ENCODE data around the gene BEAN1. TPM values are rescaled to one million over a fixed set of nuclear protein-coding genes. Genes with fewer than 3 reads are reported as not detected.

BEAN1 gene
- total RNA-seq, 1 donor, result 0.36 TPM

DNA sequence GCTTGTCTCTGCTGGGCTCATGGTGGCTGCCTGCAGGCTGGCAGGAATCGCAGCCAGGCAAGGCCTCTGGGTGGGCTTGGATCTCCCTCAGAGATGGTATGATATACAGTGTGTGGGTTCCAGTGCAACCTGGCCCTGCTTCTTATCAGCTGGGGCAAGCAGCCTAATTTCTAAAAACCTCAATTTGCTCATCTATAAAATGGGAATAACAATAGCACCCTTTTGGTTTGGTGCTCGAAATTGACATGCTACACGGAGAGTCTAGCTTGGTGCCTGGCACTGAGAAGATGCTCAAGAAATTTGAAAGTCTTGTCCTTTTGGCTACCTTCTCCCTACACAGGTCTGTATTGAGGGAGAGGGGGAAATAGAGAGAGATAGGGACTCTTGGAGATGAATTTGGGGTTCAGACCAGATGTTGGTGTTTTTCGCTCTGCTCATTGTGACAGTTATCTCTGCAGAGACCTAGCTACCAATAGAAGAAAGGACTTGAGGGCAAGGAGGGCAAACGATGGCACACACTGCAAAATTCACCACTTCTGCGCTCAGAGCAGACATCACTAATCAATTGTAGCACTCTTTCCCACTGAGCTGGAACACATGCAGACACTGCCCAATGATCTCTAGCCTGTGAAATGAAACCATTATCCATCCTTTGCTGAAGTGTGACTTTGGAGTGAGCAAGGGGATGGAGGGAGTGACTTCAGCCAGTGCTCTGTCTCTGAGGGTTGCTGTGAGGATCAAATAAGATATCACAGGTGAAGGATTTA lies 15.6 kb downstream of the BEAN1 start:
- no peak for TF ChIP-seq CTCF (IDR thresholded peaks at IDR 0.05; ENCODE audit: extremely low read depth, low read depth, low read length)
- DNase-seq (ENCODE audit: insufficient read length, low spot score, missing footprints), result no peak
- Histone ChIP-seq H3K9me3 (ENCODE audit: low read depth, low read length) (no peaks in the 10 kb centered on the region), H3K27me3 (ENCODE audit: insufficient read depth, low read length) (peaks cover 5% of the 10 kb centered on the region), H4K20me1 (ENCODE audit: insufficient read depth, low read length) (no peaks in the 10 kb centered on the region), H3K4me1 (ENCODE audit: insufficient read depth, low read length) (peaks cover 14% of the 10 kb centered on the region), H2AFZ (ENCODE audit: low read length) (no peak overlapping the region), H3K4me2 (ENCODE audit: insufficient read depth, low read length) (no peak overlapping the region), H3K27ac (ENCODE audit: low read depth, low read length) (no peak overlapping the region), H3K36me3 (ENCODE audit: insufficient read depth, low read length) (no peaks in the 10 kb centered on the region), H3K4me3 (ENCODE audit: insufficient read depth, low read length) (no peak overlapping the region), H3K79me2 (ENCODE audit: insufficient read depth, low read length) (no peaks in the 10 kb centered on the region)

DNA sequence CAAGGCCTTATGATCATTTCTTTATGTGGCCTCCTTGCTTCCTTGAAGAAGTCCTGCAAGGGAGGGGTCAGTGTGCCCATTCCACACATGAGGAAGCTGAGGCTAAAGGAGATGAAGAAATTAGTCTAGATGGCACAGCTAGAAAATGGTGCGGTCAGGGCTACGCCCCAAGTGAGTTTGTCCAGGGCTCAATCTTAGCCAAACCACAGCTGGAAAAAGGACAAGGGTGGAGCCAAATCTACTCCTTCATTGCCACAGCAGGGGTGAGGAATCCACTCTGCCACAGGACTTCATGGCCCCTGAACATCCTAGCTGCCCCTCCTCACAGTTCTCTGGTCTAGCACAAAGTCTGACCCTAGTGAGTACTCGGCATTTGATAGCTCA lies 16.2 kb downstream of the BEAN1 start:
- Histone ChIP-seq H4K20me1 (ENCODE audit: insufficient read depth, low read length) (no peaks in the 10 kb centered on the region), H3K9me3 (ENCODE audit: low read depth, low read length) (no peaks in the 10 kb centered on the region), H3K27ac (ENCODE audit: low read depth, low read length) (no peak overlapping the region), H3K4me1 (ENCODE audit: insufficient read depth, low read length) (peaks cover 14% of the 10 kb centered on the region), H3K36me3 (ENCODE audit: insufficient read depth, low read length) (no peaks in the 10 kb centered on the region), H2AFZ (ENCODE audit: low read length) (no peak overlapping the region), H3K4me3 (ENCODE audit: insufficient read depth, low read length) (no peak overlapping the region), H3K4me2 (ENCODE audit: insufficient read depth, low read length) (no peak overlapping the region), H3K27me3 (ENCODE audit: insufficient read depth, low read length) (peaks cover 9% of the 10 kb centered on the region), H3K79me2 (ENCODE audit: insufficient read depth, low read length) (no peaks in the 10 kb centered on the region)
- no peak for DNase-seq (ENCODE audit: insufficient read length, low spot score, missing footprints)
- TF ChIP-seq CTCF (IDR thresholded peaks at IDR 0.05; ENCODE audit: extremely low read depth, low read depth, low read length), result no peak

DNA sequence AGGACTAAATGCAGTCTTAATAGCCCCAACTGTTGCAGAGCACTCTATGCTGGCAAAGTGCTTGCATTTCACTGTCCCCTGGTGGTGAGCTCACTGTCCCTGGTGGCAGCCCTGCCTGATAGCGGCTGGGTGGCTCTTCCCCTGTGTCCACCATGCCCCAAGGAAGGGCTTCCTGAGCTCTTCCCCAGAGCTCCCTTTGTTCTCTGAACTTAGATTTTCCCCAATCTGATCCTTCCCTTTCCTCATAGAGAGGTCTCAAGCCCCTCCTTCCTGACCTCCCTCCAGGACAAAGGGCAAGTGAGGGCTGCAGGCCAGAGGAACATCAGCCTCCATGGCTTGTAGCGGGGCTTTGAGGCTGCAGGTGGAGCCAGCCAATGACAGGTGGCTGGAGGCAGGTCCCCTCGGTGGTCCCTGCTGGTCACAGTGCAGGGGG lies 17.0 kb downstream of the BEAN1 start:
- Histone ChIP-seq H2AFZ (ENCODE audit: low read length) (no peak overlapping the region), H3K4me3 (ENCODE audit: insufficient read depth, low read length) (no peak overlapping the region), H3K4me1 (ENCODE audit: insufficient read depth, low read length) (peaks cover 14% of the 10 kb centered on the region), H3K4me2 (ENCODE audit: insufficient read depth, low read length) (no peak overlapping the region), H3K27me3 (ENCODE audit: insufficient read depth, low read length) (peaks cover 9% of the 10 kb centered on the region), H3K9me3 (ENCODE audit: low read depth, low read length) (no peaks in the 10 kb centered on the region), H3K36me3 (ENCODE audit: insufficient read depth, low read length) (no peaks in the 10 kb centered on the region), H3K27ac (ENCODE audit: low read depth, low read length) (no peak overlapping the region), H3K79me2 (ENCODE audit: insufficient read depth, low read length) (no peaks in the 10 kb centered on the region), H4K20me1 (ENCODE audit: insufficient read depth, low read length) (no peaks in the 10 kb centered on the region)
- DNase-seq (ENCODE audit: insufficient read length, low spot score, missing footprints), result no peak
- no peak for TF ChIP-seq CTCF (IDR thresholded peaks at IDR 0.05; ENCODE audit: extremely low read depth, low read depth, low read length)

DNA sequence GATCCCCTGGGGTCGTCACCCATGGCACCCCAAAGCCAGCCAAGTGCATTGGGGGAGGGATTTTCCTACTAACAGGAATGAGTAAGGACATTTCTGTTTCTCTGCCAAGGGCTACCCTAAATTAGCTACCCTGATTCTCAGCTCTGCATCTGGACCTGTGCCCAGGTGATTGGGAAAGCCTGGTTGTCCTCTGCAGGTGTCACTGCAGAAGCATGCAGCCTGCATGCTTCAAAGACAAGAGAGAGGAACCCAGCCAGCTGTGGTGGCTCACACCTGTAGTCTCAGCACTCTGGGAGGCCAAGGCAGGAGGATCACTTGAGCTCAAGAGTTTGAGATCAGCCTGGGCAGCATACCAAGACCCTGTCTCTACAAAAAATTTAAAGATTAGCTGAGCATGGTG lies 19.6 kb downstream of the BEAN1 start:
- Histone ChIP-seq H2AFZ (ENCODE audit: low read length) (no peak overlapping the region), H4K20me1 (ENCODE audit: insufficient read depth, low read length) (no peaks in the 10 kb centered on the region), H3K4me2 (ENCODE audit: insufficient read depth, low read length) (no peak overlapping the region), H3K27me3 (ENCODE audit: insufficient read depth, low read length) (peaks cover 9% of the 10 kb centered on the region), H3K79me2 (ENCODE audit: insufficient read depth, low read length) (no peaks in the 10 kb centered on the region), H3K4me3 (ENCODE audit: insufficient read depth, low read length) (no peak overlapping the region), H3K27ac (ENCODE audit: low read depth, low read length) (no peak overlapping the region), H3K4me1 (ENCODE audit: insufficient read depth, low read length) (peaks cover 11% of the 10 kb centered on the region), H3K36me3 (ENCODE audit: insufficient read depth, low read length) (no peaks in the 10 kb centered on the region), H3K9me3 (ENCODE audit: low read depth, low read length) (no peaks in the 10 kb centered on the region)
- DNase-seq (ENCODE audit: insufficient read length, low spot score, missing footprints), result no peak
- TF ChIP-seq CTCF (IDR thresholded peaks at IDR 0.05; ENCODE audit: extremely low read depth, low read depth, low read length), result no peak

Data from osteoblast (primary cell).